Prostate gland (tissue), 2 donors: ENCODE data around the gene ANKRD11.

ENCODE experiments used
- POLR2A ChIP-seq: fragments of 450-650 bp; IDR thresholded peaks from one replicate; pipeline ENCODE4 v1.6.1; 2016; ENCODE audit warnings: antibody characterized with exemption, mild to moderate bottlenecking
- POLR2AphosphoS5 ChIP-seq: sonication (generic); formaldehyde crosslinking; IDR thresholded peaks from one replicate; pipeline ENCODE4 v1.6.1; 2017; ENCODE audit warnings: antibody characterized with exemption
- TF ChIP-seq, protein P1 (sequence below), 4 experiments: fragments of 200-600 bp in 2 of 4; fragments of 450-650 bp in 2 of 4; sonication (generic) in 2 of 4; IDR thresholded peaks; 1 replicate in 3 of 4; 2 replicates in 1 of 4; pipeline ENCODE4 v1.5.1; 2016 to 2019; ENCODE audit warnings: antibody characterized with exemption in 4 of 4, mild to moderate bottlenecking in 2 of 4, moderate library complexity in 2 of 4

DNA sequence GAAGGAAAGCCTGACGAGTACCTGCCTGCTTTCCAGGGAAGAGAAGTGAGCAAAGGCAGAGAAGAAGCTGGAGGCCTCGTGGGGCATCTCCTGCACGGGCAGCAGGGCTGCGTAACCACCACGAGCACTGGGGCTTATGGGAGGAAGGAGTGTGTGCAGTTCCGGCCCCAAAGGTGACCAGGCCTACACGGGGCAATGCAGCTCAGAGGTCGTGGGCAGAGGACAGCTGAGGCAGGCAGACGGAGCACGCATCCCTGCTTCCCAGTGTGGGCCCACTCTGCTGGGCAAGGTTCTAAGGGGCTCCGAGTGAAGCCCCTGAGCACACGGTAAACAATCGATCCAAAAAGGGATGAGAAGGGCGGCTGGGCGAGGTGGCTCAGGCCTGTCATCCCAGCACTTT is 109.7 kb downstream of the ANKRD11 start:
- TF ChIP-seq, protein P1, sequence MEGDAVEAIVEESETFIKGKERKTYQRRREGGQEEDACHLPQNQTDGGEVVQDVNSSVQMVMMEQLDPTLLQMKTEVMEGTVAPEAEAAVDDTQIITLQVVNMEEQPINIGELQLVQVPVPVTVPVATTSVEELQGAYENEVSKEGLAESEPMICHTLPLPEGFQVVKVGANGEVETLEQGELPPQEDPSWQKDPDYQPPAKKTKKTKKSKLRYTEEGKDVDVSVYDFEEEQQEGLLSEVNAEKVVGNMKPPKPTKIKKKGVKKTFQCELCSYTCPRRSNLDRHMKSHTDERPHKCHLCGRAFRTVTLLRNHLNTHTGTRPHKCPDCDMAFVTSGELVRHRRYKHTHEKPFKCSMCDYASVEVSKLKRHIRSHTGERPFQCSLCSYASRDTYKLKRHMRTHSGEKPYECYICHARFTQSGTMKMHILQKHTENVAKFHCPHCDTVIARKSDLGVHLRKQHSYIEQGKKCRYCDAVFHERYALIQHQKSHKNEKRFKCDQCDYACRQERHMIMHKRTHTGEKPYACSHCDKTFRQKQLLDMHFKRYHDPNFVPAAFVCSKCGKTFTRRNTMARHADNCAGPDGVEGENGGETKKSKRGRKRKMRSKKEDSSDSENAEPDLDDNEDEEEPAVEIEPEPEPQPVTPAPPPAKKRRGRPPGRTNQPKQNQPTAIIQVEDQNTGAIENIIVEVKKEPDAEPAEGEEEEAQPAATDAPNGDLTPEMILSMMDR (IDR thresholded peaks at IDR 0.05): no peak
- TF ChIP-seq POLR2A: no peak
- no peak for TF ChIP-seq POLR2AphosphoS5
